Right atrium auricular region (tissue), 2 donors: Measurements from ENCODE around the gene ZNF14. TPM values are rescaled to one million over a fixed set of nuclear protein-coding genes. Genes with fewer than 3 reads are reported as not detected.

ENCODE experiments used
- DNase-seq: peaks from one replicate; pipeline ENCODE4 v3.0.0-alpha.2; 2019; ENCODE audit warnings: low spot score
- H3K27ac ChIP-seq, 2 donors: fragments of 200-600 bp; sonication (generic); 1 replicate in 1 of 2; 2 replicates in 1 of 2; pipeline ENCODE4 v1.5.1; 2016 to 2019
- H3K27me3 ChIP-seq, 2 donors: fragments of 200-600 bp; sonication (generic); one replicate each; pipeline versions ENCODE4 v1.5.1 to v1.6.0; 2017 to 2019
- H3K36me3 ChIP-seq: fragments of 200-600 bp; sonication (generic); one replicate; pipeline ENCODE4 v1.5.1; 2016
- H3K4me1 ChIP-seq, 2 donors: fragments of 200-600 bp; sonication (generic); one replicate each; pipeline versions ENCODE4 v1.5.1 to v1.6.0; 2017 to 2019
- H3K4me3 ChIP-seq, 2 donors: fragments of 200-600 bp; sonication (generic); 1 replicate in 1 of 2; 2 replicates in 1 of 2; pipeline ENCODE4 v1.5.1; 2017 to 2019; ENCODE audit warnings: mild to moderate bottlenecking in 1 of 2, moderate library complexity in 1 of 2
- H3K9me3 ChIP-seq, 2 donors: fragments of 200-600 bp; sonication (generic); one replicate each; pipeline ENCODE4 v1.5.1; 2019
- total RNA-seq, 2 donors: library from RNA; depleted of rRNA; stranded (reverse); fragments of >200 nt; gene quantifications; one replicate each; pipeline ENCODE4 v1.1.0, GENCODE V29; 2016
- TF ChIP-seq, protein P1 (sequence below), 2 donors: fragments of 200-600 bp; sonication (generic); IDR thresholded peaks; one replicate each; pipeline ENCODE4 v1.5.1; 2019; ENCODE audit warnings: antibody characterized with exemption in 2 of 2

ZNF14 gene
- total RNA-seq, 2 donors from 2014 or later = 2.8 to 4.6 TPM

DNA sequence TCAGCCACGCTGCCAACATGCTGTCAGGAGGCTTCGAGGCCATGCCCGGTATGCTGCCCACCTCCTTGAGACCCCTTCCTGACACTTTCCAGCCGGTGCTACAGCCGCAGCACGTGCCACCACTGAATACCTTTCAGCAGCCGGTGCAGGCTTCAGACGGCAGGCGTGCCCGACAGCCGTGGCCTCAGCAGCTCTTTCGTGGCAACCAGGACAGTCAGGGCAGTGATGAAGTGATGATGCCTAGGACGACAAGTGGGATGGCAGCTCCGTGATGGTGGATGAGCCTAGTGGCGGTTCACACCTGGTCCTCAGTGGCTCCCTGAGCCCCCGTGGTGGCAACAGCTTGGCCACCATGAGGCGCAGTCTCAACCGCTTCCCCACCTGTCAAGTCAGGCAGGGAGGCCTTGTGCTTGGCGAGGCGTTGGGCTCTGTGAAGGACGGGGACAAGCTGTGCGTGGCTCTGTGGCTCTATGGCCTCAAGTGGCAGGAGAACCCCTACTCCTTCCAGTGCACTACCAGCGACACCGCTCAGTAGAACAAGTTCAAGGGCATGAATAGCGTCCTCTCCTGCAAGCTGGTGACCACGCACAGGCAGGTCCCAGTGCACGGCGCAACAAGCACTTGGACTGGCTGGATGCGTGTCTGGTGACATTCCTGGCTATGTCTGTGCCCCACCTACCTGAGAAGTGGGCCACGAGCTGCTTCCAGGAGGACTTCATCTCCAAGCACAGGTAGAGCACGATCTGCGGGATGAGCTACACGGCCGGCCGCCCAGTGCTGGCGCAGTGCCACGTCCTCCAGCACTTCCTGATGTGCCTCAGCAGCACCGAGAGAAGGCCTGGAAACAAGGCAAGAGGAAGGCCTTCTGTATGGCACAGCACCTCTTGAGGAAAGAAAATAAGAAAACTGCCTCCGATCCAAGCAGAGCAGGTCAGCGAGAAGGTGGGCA lies 18.2 kb upstream of the ZNF14 start:
- no peaks in the 10 kb centered on the region for H3K9me3 ChIP-seq
- no peak for DNase-seq
- H3K27me3 ChIP-seq = no peaks in the 10 kb centered on the region
- H3K4me3 ChIP-seq = no peak overlapping the region
- no peak overlapping the region for H3K27ac ChIP-seq
- H3K4me1 ChIP-seq = no peaks in the 10 kb centered on the region
- TF ChIP-seq, protein P1, sequence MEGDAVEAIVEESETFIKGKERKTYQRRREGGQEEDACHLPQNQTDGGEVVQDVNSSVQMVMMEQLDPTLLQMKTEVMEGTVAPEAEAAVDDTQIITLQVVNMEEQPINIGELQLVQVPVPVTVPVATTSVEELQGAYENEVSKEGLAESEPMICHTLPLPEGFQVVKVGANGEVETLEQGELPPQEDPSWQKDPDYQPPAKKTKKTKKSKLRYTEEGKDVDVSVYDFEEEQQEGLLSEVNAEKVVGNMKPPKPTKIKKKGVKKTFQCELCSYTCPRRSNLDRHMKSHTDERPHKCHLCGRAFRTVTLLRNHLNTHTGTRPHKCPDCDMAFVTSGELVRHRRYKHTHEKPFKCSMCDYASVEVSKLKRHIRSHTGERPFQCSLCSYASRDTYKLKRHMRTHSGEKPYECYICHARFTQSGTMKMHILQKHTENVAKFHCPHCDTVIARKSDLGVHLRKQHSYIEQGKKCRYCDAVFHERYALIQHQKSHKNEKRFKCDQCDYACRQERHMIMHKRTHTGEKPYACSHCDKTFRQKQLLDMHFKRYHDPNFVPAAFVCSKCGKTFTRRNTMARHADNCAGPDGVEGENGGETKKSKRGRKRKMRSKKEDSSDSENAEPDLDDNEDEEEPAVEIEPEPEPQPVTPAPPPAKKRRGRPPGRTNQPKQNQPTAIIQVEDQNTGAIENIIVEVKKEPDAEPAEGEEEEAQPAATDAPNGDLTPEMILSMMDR (IDR thresholded peaks at IDR 0.05) = no peak
- H3K36me3 ChIP-seq = no peaks in the 10 kb centered on the region

DNA sequence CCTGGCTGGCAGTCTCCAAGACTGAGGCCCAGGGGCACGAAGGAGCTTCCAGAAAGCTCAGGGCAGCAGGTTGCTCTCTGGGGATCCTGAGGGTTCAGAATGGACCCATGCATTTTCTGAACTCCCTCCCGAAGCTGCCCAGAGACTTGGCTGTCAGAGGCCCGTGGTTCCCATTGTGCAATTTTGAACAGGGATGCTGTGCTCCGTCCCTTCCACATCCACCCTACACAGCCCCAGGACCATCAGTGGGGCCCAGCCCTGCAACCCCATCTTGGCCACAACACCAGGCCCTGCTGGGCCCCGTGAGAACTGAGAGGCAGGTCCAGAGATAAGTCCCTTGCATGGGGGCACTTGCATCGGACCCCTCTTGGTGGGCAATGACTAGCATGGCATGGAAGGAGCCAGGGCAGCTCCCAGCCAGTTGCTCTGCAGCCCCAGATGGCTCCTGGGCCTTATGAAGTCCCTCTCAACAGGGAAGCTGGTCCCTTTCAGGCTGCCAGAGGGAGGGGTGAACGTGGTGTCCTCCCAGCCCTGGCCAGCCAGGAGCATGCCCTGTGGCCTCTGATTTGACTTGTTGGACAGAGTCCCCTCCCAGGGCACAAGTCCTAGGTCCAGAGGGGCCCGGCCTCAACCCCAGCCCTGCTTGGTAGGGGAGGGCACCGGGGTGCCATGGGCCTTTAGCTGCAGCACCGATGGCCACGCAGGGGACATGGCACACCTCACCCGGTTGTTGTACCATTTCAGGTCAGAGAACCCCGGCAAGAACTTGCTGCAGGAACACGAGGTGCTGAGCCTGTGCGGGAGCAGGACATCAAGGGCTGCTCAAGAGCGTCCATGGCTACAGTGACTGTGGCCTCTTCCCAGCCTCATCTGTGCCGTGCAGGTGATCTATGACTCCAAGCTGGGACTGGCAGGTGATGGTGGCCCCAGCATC lies 17.3 kb upstream of the ZNF14 start:
- Histone ChIP-seq H3K9me3 (no peaks in the 10 kb centered on the region), H3K4me1 (no peaks in the 10 kb centered on the region), H3K4me3 (no peak overlapping the region), H3K36me3 (no peaks in the 10 kb centered on the region), H3K27me3 (no peaks in the 10 kb centered on the region), H3K27ac (no peak overlapping the region)
- TF ChIP-seq, protein P1 (IDR thresholded peaks at IDR 0.05) = no peak
- peak; percentile 46 for DNase-seq

DNA sequence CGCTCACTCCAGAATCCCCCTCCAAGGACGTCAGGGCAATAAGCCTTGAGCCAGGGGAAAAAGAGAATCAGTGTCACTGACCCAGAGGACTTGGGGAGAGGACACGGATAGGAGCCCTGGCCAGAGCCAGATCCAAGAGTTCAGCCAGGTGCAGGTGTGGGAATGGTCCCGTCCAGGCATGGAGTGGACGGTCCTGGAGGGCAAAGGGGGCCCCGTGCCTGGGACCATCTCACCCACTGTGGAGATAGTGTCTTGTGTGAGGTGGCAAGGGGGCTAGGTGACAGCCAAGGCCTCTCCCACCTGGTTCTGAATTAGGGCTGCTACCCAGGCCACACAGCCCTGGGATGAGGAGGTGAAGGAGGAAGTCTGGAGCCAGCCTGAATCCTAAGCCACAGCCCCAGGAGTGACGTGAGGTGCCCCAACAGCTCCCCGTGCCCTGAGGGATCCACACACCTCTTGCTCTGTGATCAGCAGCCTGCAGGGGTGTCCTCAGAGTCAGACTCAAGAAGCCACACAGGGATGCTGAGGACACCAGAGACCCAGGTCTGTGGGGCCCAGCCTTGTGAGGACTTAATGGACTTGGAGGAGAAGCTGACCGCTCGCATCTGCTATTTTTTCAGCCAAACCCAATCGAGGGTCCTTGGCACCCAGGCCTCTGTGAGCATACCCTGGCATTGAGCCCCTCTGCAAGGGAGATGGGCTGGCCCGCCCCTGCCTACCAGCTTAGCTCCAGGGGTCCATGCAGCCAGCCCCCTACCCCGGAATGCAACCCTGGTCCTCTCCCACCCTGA lies 16.4 kb upstream of the ZNF14 start:
- H3K4me1 ChIP-seq = no peaks in the 10 kb centered on the region
- H3K27ac ChIP-seq = no peak overlapping the region
- H3K9me3 ChIP-seq = no peaks in the 10 kb centered on the region
- no peaks in the 10 kb centered on the region for H3K27me3 ChIP-seq
- DNase-seq = peak; percentile 46
- no peaks in the 10 kb centered on the region for H3K36me3 ChIP-seq
- TF ChIP-seq, protein P1 (IDR thresholded peaks at IDR 0.05) = no peak
- H3K4me3 ChIP-seq = no peak overlapping the region

DNA sequence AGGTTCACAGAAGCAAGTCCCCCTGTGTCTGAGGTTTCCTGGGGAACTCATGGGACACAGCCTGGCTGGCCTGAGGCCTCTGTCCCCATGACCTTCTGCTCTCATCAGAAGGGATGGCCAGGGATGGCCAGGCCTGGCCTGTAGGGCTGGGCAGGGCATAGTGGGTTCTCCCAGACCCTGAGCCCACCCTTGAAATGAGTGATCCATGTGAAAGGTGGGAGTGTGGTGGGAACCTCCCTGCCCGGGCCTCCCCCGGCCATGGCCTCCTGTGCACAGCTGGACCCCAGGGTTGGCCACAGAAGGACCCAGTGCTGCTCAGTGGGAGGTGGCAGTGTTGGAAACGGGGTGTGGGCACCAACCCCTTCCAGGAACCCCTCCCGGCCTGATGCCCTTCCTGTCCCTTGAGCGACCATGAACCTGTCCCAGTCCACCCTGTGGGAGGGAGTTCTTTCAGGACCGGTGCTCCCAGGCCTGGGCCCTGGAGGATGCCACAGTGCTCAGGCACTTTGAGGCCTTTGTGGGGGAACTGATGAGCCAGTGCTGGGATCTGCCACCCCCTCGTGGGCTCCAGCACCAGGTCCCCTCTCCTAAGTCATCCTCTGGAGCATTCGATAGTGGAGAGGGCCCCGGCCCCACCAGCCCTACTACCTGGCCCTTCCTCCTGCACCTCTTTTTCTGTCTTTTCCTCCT lies 15.5 kb upstream of the ZNF14 start:
- H3K9me3 ChIP-seq = no peaks in the 10 kb centered on the region
- no peaks in the 10 kb centered on the region for H3K36me3 ChIP-seq
- H3K27me3 ChIP-seq = no peaks in the 10 kb centered on the region
- TF ChIP-seq, protein P1 (IDR thresholded peaks at IDR 0.05) = no peak
- H3K27ac ChIP-seq = no peak overlapping the region
- H3K4me1 ChIP-seq = no peaks in the 10 kb centered on the region
- peak; percentile 36 for DNase-seq
- H3K4me3 ChIP-seq = no peak overlapping the region
